NCI-H2196 (cell line): ENCODE data around the gene STAT1.
"Not testable (repeated sequence)": the region's sequence is repeated elsewhere in the genome, so short reads cannot be mapped to it uniquely, and the experiment has no call there.

ENCODE experiments used
- DNase-seq: peaks from one replicate; lab custom pipeline; 2025; ENCODE audit not compliant: unreplicated experiment; lab: John Stamatoyannopoulos, UW

The STAT1 gene

DNA sequence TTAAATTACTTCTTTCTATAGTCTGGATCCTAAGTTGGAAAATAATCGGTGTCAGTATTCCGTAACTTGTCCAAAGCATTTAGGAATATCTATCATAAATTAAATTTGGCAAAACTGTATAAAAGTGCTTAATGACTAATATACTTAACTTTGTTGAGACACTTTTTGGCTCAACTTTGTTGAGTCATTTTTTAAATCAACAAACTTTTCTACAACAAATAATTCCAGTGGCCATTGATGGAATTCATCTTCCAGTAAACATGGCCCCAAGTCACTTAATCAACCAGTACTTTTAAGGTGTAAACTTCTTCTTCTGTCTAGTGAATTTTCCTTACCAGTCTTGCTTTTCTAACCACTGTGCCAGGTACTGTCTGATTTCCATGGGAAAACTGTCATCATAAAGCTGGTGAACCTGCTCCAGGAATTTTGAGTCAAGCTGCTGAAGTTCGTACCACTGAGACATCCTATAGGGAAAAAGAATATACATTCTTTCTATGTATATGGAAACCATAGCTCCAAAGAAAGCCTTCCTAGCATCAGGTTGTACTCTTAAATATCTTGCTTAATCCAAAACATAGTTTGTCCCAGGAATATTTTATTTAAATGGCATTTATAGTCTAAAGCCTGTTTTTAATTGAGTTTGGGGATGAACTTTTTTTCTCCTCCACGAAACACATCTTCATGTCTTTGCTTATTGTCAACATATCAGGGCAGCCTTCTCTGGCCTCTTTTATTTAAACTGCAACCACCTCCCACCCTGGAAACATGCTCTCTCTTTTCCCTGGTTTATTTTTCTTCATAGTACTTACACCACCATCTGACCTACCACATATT, 4.2 kb downstream of the STAT1 start:
- no peak for DNase-seq

DNA sequence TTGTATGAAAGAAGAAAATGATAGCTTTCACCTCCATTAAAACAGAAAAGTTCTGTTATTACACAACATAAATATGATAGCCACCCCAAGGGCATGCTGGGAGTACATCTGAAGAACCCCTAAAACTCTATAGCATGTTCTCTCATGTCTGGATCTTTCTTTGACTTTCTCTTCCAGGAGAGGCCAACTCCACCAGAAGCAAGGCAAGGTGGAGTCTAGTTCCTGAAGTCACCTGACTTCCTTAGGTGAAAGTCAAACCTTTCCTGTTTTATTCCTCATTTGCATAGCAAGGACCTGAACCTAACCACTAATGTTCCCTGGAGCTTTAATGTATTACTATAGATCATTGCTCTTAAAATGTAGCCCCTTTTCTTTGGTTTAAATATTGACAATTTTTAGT, 5.7 kb downstream of the STAT1 start:
- no peak for DNase-seq

DNA sequence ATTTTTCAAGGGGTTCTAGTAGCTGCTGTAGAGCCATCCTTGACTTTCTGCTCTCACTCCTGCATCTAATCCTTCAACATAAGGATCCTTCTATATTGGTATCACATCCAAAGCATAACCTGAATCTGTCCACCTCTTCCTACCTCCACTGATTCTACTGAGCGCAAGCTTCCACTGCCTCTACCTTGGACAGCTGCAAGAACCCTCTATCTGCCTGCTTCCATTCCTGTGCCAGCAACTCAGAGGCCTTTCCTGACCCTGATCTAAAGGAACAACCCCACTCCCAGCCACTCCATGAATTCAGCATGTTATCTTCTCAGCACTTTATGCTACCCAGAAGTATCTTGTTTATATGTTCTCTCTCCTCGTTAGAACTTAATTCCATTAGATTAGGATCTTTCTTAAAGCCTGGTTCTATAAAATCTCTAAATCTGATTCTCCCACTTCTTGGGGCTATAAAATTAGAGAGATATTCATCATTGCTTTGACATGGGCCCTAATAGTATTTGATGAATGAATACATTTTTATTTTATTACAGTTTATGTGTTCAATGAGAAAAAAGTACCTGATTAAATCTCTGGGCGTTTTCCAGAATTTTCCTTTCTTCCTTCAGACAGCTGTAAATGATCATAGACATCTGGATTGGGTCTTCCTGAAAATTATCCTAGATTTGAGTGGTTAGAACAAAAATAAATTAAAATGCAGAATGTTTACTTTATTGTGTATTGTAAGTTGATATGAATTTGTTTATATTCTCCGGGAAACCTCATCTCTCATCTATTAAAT, 6.8 kb downstream of the STAT1 start:
- no peak for DNase-seq

DNA sequence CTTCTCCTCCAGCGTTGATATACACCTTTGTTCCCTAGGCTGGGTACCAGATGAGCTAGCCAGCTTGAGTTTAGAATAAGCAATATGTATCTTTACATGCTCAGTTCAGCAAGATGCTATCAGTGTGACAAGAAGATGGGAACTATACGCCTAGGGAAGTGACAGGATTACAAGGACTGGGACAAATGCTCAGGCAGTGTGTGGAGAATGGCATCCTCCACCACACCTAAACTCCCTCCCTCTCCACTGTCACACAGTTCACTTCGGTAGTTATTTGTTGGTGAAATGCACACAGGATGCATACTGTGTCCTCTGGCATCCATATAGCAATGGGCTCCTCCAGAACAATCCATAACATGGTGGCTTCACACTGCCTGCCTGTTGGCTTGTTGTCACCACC, 7.7 kb downstream of the STAT1 start:
- no peak for DNase-seq

DNA sequence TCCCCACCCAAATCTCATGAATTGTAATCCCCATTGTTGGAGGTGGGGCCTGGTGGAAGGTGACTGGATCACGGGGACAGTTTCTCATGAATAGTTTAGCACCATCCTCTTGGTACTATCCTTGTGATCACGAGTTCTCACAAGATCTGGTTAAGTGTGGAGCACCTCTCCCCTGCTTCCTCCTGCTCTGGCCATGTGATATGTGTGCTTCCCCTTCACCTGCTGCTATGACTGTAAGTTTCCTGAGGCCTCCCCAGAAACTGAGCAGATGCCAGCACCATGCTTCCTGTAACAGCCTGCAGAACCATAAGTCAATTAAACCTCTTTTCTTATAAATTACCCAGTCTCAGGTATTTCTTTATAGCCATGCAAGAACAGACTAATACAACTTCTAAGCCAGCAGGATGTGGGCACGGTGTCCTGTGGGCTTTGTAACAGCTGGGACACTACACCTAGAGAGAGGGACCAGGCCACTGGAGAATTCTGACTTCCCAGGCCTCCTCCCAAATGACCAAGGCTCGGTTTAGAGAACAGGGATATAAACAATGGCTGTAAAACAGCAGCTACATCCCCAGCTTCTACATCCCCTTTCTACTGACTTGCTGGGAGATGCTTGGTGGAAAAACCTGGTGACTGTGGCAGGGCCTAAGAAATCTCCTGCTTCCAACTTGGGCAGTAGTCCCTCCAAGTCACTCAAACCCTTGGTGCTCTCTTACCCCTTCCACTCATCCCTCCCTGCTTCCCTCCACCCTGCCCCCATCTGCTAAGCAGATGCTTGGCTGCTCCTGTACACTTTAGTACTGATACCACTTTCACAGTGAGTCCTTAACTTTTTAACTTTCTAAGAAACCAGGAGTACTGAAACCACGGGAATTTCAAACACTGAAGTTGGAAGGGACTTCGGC, 10.3 kb downstream of the STAT1 start:
- no peak for DNase-seq

DNA sequence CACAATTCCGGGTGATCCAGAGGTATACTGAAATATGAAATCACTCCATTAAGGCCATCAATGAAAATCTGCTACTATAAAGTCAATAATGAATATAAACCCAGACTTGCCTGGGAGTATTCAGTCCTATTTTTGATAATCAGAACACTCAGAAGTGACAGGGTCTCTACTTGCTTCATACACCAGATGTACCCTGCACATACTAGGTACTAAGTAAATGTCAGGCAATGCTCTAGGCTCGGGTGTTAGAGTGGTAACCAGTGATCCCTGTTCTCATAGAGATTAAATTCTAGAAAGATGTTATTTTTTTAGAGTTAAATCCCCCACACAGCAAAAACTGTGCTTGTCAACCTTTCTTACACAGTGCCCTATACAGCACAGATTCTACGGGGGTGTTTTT, 12.3 kb downstream of the STAT1 start:
- DNase-seq: no peak

DNA sequence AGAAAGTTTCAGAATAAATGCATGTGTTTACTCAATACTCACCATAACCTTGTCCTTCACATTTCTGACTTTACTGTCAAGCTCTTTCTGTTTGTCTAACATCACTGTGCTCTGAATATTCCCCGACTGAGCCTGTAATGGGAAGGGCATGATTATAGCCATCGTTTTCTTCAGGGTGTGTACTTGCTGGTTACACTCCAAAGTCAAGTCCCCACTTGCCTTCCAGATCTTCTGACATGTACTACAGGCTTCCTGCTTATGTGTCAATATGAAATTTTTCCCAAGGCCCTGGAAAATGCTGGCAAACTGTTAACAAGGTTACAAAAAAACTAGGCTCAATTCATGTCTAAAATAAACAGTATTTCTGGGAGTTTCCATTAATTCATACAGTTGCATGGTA, 12.9 kb downstream of the STAT1 start:
- DNase-seq: no peak

DNA sequence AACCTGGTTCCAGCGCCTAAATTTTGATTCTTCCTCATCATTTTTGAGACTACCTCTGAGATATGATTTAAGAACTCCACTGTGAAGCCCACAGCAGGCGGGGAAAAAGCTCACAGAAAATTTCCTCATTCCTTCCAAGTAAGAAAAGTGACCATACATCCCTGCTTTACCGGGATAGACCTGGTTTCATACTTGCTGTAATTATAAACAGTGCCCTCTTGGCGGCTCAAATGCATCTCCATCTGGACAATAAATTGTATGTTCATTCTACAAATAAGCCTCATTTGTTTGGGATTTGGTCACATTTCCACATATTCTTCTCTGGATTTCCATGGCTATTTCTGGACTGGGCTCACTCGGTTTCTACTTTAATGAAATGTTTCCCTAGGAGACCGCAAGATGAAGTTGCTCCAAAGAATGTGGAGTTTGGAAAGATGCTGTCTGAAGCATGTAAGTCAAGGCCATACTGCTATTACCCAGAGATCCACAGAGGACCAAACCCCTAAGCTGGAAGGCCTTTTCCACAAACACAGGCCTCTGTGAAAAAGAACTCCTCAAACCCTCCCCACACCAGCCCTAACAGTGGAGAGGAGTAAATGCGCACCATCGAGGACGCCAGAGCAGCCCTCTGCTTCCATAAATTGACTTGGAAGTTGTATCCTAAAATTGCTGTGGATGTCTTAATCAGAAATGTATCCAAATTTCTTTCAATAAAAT, 13.9 kb downstream of the STAT1 start:
- no peak for DNase-seq

DNA sequence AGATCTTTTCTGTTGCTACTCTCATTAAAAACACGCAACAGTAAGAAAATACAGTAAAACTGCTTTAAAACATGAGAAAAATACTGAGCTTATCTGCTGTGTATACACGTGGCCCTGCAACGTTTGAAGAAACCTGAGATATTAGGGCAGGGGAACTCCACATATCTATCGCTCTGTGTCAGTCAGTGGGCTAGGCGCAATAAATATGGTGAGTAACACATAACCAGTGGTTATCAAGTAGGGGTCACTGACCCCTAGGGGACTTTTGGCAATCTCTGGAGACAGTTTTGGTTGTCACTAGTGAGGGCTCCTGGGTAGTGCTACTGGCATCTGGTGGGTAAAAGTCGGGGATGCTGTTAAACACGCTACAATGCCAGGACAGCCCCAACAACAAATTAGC, 14.9 kb downstream of the STAT1 start:
- DNase-seq: no peak

DNA sequence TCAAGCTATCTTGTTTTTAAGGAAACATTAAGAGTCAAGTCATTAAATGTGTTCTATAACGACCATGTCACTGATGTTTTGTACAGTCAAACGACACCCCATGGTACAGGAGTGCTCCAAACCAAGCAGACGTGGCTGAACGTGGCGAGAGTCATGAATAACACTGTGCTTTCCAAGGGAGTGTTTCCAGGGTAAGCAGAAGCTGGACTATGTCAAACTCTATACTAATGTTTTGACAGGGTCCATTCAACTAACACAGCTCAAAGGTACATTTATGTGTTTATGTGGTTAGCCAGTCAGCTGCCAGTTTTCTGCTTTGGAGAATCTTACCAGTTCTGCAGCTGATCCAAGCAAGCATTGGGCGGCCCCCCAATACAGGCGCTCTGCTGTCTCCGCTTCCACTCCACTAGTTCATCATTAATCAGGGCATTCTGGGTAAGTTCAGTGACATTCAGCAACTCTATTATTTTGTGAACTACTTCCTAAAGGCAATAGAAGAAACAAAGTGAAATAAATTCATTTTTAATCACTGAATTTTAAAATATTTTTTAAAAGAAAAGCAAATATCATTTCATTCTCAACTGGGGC, 16.4 kb downstream of the STAT1 start:
- DNase-seq: no peak

DNA sequence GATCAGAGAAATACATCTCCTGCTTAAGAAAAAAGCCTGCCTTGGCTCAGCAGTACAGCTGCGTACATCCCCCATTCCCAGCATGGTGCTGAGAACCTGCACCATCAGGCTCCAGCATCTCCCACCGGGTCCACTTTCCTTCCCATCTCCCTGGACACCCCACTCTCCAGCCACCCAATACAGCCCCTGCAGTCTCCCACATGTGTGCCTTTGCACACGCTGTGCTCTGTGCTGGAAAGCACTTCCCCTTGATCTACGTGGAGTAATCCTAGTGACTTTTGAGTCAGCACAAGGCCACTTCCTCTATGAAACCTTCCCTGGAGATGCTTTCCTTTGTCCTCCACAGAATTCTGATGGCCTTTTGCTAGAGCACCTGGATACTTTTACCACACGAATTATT, 17.0 kb downstream of the STAT1 start:
- DNase-seq: no peak

DNA sequence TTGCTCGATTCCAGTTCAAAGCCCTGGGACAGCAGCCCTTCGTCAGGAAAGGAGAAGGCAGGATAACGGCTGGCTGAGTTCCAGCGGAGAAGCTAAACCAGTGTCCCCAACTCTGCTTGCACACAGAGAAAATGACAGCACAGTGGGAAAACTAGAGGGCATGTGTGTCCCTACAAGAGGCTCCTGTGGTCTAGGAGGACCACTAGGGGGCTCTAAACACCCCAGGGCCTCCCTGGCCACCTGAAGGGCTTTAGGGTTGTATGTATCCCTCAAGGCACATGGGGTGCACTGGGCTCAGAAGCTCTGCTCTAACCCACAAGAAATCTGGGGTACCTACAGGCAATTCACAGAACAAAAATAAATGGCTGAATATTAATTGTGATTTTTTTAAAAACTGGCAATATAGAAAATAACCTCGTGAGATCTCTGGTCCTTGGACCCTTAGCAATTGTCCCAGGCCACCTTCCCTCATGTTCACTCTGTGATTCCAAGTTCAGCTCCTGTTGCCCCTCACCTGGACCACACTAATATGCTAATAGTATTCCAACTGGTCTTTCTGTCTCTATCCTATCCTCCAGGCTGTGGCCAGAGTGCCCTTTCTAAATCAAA, 17.5 kb downstream of the STAT1 start:
- DNase-seq: peak; percentile 13

DNA sequence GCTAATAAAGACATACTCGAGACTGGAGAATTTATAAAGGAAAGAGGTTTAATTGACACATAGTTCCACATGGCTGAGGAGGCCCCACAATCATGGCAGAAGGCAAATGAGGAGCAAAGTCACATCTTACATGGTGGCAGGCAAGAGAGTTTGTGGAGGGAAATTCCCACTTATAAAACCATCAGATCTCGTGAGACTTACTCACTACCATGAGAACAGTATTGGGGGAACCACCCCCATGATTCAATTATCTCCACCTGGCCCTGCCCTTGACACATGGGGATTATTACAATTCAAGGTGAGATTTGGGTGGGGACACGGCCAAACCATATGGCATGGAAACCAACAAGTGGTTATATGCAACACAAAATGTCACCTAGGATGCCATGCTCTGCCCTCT, 18.7 kb downstream of the STAT1 start:
- not testable (repeated sequence) for DNase-seq

DNA sequence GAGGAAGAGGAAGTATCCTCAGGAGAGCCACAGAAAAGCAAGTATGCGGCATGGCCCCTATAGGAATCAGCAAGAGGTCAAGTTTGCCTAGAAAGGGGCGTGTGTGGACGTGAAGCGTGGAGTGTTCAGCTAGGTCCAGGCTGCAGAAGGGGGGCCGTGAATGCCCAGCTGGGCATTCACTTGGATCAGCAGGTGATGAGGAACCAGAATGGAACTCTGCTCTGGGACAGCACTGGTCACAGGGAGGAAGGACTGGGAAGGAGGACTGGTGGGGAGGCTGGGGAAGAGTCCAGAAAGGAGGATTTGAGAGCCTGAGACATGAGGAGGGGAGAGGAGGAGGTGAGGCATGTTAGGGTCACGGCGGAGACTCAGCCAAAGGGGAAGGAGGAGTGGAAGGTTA, 19.8 kb downstream of the STAT1 start:
- DNase-seq: no peak

DNA sequence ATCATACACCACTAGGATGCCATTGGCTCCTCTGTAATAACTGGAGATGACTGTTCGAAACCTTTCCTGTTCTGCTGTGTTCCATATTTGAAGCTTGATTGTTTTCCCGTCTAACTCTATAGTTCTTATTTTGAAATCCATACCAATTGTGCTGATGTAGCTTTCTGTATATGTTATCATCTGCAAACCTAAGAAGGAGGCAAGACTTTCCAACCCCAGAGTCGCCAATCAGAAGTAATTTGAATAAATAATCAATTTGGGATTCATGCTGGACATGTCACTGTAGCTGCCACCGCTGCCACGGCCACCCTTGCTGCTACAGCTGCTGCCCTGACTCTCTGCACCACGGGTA, 20.7 kb downstream of the STAT1 start:
- no peak for DNase-seq

DNA sequence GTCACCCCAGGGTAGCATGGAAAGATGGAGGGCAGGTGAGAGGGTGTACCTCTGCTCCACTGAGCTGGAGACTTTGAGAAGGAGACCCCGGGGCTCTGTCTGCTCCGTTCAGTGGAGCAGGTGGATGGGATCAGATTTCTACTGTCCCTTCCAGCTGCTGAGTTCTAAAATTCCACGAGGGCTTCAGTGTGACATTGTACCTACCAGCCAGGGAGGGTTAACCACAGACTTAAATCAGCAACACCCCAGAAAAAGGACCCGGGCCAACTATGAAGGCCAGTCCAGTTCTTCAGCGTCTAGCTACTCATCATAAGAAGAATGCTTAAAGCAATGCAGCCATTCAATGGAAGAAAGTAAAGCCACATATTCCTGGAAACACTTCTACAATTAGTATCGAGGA, 23.8 kb downstream of the STAT1 start:
- DNase-seq: no peak

DNA sequence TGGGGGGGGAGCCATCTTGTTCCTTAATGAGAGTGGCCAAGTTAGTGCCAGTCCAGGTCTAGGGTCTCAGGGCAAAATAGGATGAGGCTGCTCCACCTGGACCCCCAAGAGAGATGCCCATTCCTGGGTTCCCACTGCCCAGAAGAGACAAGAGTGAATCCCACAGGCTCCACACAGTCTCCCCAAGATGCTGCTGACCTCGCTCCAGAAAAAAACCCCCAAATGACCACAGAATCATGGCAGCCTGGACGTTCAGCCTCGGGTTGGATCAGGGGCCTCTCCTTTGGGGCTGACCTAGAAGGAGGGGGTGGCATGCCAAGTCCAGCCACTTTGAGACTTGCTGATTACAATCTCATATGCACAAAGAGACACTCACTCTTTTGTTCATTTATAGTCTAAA, 25.1 kb downstream of the STAT1 start:
- DNase-seq: no peak

DNA sequence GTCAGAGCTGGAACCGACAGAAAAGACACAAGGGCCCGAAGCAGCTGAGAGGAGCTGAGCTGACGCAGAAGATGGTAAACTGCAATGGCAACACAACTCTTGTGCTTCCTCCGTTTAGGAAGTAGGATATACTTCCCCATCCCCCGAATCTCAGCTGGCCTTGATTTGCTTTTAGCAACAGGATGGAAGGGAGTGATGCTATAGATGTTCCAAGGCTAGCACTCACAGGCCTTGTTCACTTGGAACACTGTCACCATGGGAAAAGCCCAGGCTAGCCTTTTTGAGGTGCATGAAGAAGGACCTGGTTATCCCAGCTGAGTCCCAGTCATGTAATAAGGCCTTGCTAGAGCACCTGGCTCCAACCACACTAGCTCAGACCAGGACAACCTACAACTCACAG, 26.0 kb downstream of the STAT1 start:
- no peak for DNase-seq

DNA sequence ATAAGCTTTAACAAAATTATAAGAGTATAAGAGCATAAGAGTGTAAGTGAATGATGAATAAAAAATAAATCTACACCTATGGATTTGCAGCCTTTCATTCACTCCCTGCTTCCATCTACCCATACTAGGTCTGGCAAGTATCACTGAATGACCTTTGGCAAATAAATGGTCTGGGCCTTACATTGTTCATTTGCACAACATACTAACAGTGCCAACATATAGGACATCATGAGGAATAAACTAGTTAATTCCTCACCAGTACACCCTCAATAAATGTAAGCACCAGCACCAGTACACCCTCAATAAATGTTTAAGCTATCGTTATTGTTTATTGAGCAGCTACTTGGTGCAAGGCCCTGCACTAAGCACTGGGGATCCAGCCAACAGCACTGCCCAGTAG, 26.9 kb downstream of the STAT1 start:
- DNase-seq: no peak
